HepG2 (cell line): ENCODE data around the gene DDAH2.

ENCODE experiments used
- YY1 ChIP-seq: IDR thresholded peaks from 2 replicates; pipeline ENCODE4 v1.6.1; 2011; ENCODE audit warnings: low read length, low read depth, moderate library complexity, mild to moderate bottlenecking; ENCODE audit not compliant: insufficient read depth, insufficient replicate concordance
- ZNF605 ChIP-seq: sonication (generic); formaldehyde crosslinking; IDR thresholded peaks from 2 replicates; pipeline ENCODE4 v1.8.0; 2022; ENCODE audit warnings: mild to moderate bottlenecking, missing genetic modification reagents
- ZNF660 ChIP-seq: sonication (generic); formaldehyde crosslinking; IDR thresholded peaks from 2 replicates; pipeline ENCODE4 v1.5.1; 2020; ENCODE audit warnings: mild to moderate bottlenecking, low read depth, missing genetic modification reagents, borderline replicate concordance
- TF ChIP-seq, protein P1 (sequence below): sonication (generic); formaldehyde crosslinking; IDR thresholded peaks from 2 replicates; pipeline ENCODE4 v1.5.0; 2020; ENCODE audit warnings: mild to moderate bottlenecking, missing genetic modification reagents, moderate library complexity
- TF ChIP-seq, protein P2 (sequence below): sonication (generic); formaldehyde crosslinking; IDR thresholded peaks from 2 replicates; pipeline ENCODE4 v1.9.0; 2022; ENCODE audit warnings: low read depth, missing genetic modification reagents

DNA sequence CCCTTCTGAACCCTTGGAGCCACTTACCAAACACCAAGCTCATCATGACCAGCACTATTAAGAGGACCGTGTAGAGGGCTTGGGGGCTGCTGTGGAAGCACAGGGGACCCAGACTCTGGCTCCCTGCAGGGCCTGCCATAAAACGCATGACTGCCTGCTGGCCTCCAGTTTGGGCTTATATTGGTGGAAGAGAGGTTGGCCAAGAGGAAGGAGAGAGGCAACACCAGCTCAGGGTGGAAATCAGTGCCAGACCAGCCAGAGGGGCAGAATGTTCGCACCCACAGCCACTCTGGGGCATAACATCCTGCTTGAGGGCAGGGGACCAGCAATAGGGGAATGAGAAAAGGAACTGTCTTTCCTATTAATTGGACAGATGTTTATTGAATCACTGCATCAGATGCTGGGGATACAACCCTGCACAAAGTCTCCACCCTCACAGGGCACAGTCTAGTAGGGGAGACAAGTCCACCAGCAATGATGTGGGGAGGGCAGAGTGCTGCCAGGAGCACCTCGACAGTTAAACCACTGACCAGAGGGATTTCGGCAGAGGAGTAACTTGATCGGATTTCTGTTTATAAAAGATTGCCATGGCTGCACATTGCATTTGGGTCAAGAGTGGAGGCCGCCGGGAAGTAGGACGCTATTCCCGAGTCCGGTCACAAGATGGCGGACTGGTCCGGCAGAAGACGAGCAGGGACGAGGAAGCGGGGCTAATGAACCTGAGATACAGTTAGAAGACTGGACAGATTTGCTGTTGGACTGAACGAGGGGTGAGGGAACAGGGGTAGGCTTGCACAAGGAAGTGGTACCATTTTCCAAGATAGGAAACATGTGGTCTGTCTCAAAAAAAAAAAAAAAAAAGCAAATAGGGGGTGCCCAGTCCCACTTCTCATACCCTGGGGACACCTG, 48.6 kb downstream of the DDAH2 start, which contains the start of gene LY6G5C:
- TF ChIP-seq YY1, result peak; percentile 72
- no peak for TF ChIP-seq ZNF660 (CRISPR knock-in tag)
- TF ChIP-seq ZNF605, result no peak
- TF ChIP-seq, protein P1, sequence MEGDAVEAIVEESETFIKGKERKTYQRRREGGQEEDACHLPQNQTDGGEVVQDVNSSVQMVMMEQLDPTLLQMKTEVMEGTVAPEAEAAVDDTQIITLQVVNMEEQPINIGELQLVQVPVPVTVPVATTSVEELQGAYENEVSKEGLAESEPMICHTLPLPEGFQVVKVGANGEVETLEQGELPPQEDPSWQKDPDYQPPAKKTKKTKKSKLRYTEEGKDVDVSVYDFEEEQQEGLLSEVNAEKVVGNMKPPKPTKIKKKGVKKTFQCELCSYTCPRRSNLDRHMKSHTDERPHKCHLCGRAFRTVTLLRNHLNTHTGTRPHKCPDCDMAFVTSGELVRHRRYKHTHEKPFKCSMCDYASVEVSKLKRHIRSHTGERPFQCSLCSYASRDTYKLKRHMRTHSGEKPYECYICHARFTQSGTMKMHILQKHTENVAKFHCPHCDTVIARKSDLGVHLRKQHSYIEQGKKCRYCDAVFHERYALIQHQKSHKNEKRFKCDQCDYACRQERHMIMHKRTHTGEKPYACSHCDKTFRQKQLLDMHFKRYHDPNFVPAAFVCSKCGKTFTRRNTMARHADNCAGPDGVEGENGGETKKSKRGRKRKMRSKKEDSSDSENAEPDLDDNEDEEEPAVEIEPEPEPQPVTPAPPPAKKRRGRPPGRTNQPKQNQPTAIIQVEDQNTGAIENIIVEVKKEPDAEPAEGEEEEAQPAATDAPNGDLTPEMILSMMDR (CRISPR knock-in tag), result peak; percentile 97
- TF ChIP-seq, protein P2, sequence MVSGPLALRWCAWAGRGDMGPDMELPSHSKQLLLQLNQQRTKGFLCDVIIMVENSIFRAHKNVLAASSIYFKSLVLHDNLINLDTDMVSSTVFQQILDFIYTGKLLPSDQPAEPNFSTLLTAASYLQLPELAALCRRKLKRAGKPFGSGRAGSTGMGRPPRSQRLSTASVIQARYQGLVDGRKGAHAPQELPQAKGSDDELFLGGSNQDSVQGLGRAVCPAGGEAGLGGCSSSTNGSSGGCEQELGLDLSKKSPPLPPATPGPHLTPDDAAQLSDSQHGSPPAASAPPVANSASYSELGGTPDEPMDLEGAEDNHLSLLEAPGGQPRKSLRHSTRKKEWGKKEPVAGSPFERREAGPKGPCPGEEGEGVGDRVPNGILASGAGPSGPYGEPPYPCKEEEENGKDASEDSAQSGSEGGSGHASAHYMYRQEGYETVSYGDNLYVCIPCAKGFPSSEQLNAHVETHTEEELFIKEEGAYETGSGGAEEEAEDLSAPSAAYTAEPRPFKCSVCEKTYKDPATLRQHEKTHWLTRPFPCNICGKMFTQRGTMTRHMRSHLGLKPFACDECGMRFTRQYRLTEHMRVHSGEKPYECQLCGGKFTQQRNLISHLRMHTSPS, result no peak
